Sigmoid colon (tissue), 4 donors: ENCODE measurements around the gene PCDHB8.
"Not testable (repeated sequence)": the region's sequence is repeated elsewhere in the genome, so short reads cannot be mapped to it uniquely, and the experiment has no call there.

ENCODE experiments used
- CTCF ChIP-seq, 4 experiments: fragments of 450-650 bp in 3 of 4; fragments of 200-600 bp in 1 of 4; IDR thresholded peaks; one replicate each; pipeline ENCODE4 v1.5.1; 2016 to 2019; ENCODE audit warnings: antibody characterized with exemption in 4 of 4, mild to moderate bottlenecking in 3 of 4, moderate library complexity in 2 of 4
- EP300 ChIP-seq, 4 donors: sonication (generic); formaldehyde crosslinking; IDR thresholded peaks; one replicate each; pipeline ENCODE4 v1.6.1; 2017; ENCODE audit warnings: antibody characterized with exemption in 4 of 4
- POLR2A ChIP-seq, 2 donors: fragments of 450-650 bp; IDR thresholded peaks; one replicate each; pipeline ENCODE4 v1.6.1; 2016; ENCODE audit warnings: antibody characterized with exemption in 2 of 2, mild to moderate bottlenecking in 2 of 2, moderate library complexity in 2 of 2
- POLR2AphosphoS5 ChIP-seq, 4 donors: sonication (generic); formaldehyde crosslinking; IDR thresholded peaks; one replicate each; pipeline ENCODE4 v1.6.1; 2017; ENCODE audit warnings: antibody characterized with exemption in 4 of 4

DNA sequence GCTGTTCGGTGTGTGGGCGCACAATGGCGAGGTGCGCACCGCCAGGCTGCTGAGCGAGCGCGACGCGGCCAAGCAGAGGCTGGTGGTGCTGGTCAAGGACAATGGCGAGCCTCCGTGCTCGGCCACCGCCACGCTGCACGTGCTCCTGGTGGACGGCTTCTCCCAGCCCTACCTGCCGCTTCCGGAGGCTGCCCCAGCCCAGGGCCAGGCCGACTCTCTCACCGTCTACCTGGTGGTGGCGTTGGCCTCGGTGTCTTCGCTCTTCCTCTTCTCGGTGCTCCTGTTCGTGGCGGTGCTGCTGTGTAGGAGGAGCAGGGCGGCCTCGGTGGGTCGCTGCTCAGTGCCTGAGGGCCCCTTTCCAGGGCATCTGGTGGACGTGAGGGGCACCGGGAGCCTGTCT lies 2.3 kb downstream of the PCDHB8 start:
- TF ChIP-seq CTCF, EP300, POLR2AphosphoS5, POLR2A (IDR thresholded peaks at IDR 0.05): not testable (repeated sequence)
